HepG2 (cell line): Measurements from ENCODE around the gene DDX31. TPM values are rescaled to one million over a fixed set of nuclear protein-coding genes. Genes with fewer than 3 reads are reported as not detected.

Experiments used
- ATAC-seq: fragments of 200-7000 bp; cut with Tn5 transposase; 3 replicates; pipeline ENCODE4 v1.9.1; 2020; ENCODE audit warnings: mild to moderate bottlenecking, moderate library complexity
- BruUV-seq: library from RNA; stranded (reverse); fragments of 400-500 nt; replicated peaks from 2 replicates; lab custom pipeline; 2021; lab: Mats Ljungman, UMichigan
- CTCF ChIA-PET: fragments of 300-600 bp; formaldehyde crosslinking; extraction: SDS; loops from one replicate; lab custom pipeline; 2021; ENCODE audit warnings: low total read pairs, inconsistent platforms, low intra/inter-chr PET ratio; lab: Yijun Ruan, JAX
- POLR2A ChIA-PET: fragments of 350-600 bp; sonication (Branson Sonifier 250); formaldehyde crosslinking; loops from one replicate; lab custom pipeline; 2020; ENCODE audit warnings: antibody characterized with exemption, inconsistent platforms; lab: Yijun Ruan, JAX
- DNase-seq: peaks from one replicate; pipeline ENCODE4 v3.0.0-alpha.2; 2015; ENCODE audit warnings: low spot score
- FAIRE-seq: peaks from 3 replicates; lab custom pipeline; 2011; peaks lifted over from hg19 to GRCh38; lab: Jason Lieb, UNC
- H2AFZ ChIP-seq: one replicate; pipeline ENCODE4 v1.6.1; 2011; ENCODE audit warnings: low read length, inconsistent platforms
- H3K27ac ChIP-seq: fragments of 300-600 bp; 3 replicates; pipeline ENCODE4 v1.8.0; 2011; ENCODE audit warnings: mixed run types, mild to moderate bottlenecking, mixed read lengths, low read length, inconsistent platforms; ENCODE audit not compliant: insufficient read depth; ENCODE audit errors: extremely low read length
- H3K27me3 ChIP-seq, 2 experiments: fragments of 200-600 bp in 1 of 2; 2 replicates in 1 of 2; 3 replicates in 1 of 2; pipeline versions ENCODE4 v1.6.0 to v1.8.0; 2011; ENCODE audit warnings: low read length in 2 of 2, mild to moderate bottlenecking in 2 of 2, moderate library complexity in 2 of 2, inconsistent platforms in 1 of 2; ENCODE audit not compliant: insufficient read depth in 2 of 2, control insufficient read depth in 1 of 2
- H3K36me3 ChIP-seq, 2 experiments: fragments of 200-600 bp in 1 of 2; replicated peaks in 1 of 2; 2 replicates in 1 of 2; 3 replicates in 1 of 2; pipeline versions ENCODE4 v1.5.1 to v1.8.0; 2011; ENCODE audit warnings: low read length in 2 of 2, inconsistent platforms in 1 of 2; ENCODE audit not compliant: insufficient read depth in 2 of 2, control insufficient read depth in 1 of 2
- H3K4me1 ChIP-seq: 2 replicates; pipeline ENCODE4 v1.5.1; 2012; ENCODE audit warnings: low read length, inconsistent platforms; ENCODE audit not compliant: insufficient read depth
- H3K4me2 ChIP-seq: 2 replicates; pipeline ENCODE4 v1.6.0; 2011; ENCODE audit warnings: low read depth, low read length, inconsistent platforms
- H3K4me3 ChIP-seq, 3 experiments: fragments of 200-600 bp in 1 of 3; sonication (generic), shearing (Covaris generic) in 1 of 3; replicated peaks in 1 of 3; 2 replicates each; pipeline ENCODE4 v1.5.1; 2011 to 2016; ENCODE audit warnings: low read length in 3 of 3, inconsistent platforms in 2 of 3, low read depth in 2 of 3, mild to moderate bottlenecking in 2 of 3, control low read depth in 1 of 3, mixed read lengths in 1 of 3; ENCODE audit not compliant: insufficient read depth in 1 of 3
- H3K79me2 ChIP-seq: one replicate; pipeline ENCODE4 v1.6.1; 2011; ENCODE audit warnings: low read length, inconsistent platforms; ENCODE audit not compliant: insufficient read depth
- H3K9ac ChIP-seq: 2 replicates; pipeline ENCODE4 v1.6.0; 2011; ENCODE audit warnings: mild to moderate bottlenecking, low read depth, low read length, inconsistent platforms; ENCODE audit not compliant: insufficient read depth
- H3K9me3 ChIP-seq: 2 replicates; pipeline ENCODE4 v1.5.1; 2012; ENCODE audit warnings: mild to moderate bottlenecking, low read length
- H4K20me1 ChIP-seq: 2 replicates; pipeline ENCODE4 v1.6.0; 2011; ENCODE audit warnings: inconsistent platforms, mild to moderate bottlenecking, low read length, moderate library complexity; ENCODE audit not compliant: insufficient read depth
- ATF7-NPFF ChIP-seq: sonication (generic); formaldehyde crosslinking; IDR thresholded peaks from 2 replicates; pipeline ENCODE4 v1.8.1; 2023; ENCODE audit warnings: mild to moderate bottlenecking, low read depth, missing genetic modification reagents, moderate library complexity
- CCAR2 ChIP-seq: fragments of 200-400 bp; formaldehyde crosslinking; optimal IDR thresholded peaks from 2 replicates; pipeline ENCODE3; 2018; ENCODE audit warnings: low read depth, mild to moderate bottlenecking, low read length, moderate library complexity
- E2F2 ChIP-seq: sonication (generic); formaldehyde crosslinking; IDR thresholded peaks from 2 replicates; pipeline ENCODE4 v1.4.0; 2020; ENCODE audit warnings: missing genetic modification reagents, borderline replicate concordance
- FOXK2 ChIP-seq: fragments of 450-650 bp; IDR thresholded peaks from 2 replicates; pipeline ENCODE4 v1.6.1; 2016
- HNRNPUL1 ChIP-seq: fragments of 200-400 bp; formaldehyde crosslinking; IDR thresholded peaks from 2 replicates; pipeline ENCODE4 v1.6.1; 2017; ENCODE audit warnings: low read depth, mild to moderate bottlenecking, low read length, moderate library complexity
- KDM2A ChIP-seq: sonication (generic); formaldehyde crosslinking; IDR thresholded peaks from 2 replicates; pipeline ENCODE4 v1.4.0; 2020; ENCODE audit warnings: low read depth, missing genetic modification reagents, borderline replicate concordance
- MXI1 ChIP-seq: IDR thresholded peaks from 3 replicates; pipeline ENCODE4 v1.6.1; 2012; ENCODE audit warnings: low read depth, low read length, inconsistent platforms, borderline replicate concordance
- NR2C2 ChIP-seq: sonication (generic); formaldehyde crosslinking; IDR thresholded peaks from 2 replicates; pipeline ENCODE4 v1.4.0; 2020; ENCODE audit warnings: missing genetic modification reagents, mild to moderate bottlenecking, moderate library complexity, borderline replicate concordance
- PATZ1 ChIP-seq: sonication (generic); formaldehyde crosslinking; IDR thresholded peaks from 2 replicates; pipeline ENCODE4 v1.4.0; 2020; ENCODE audit warnings: missing genetic modification reagents
- YY1 ChIP-seq: IDR thresholded peaks from 2 replicates; pipeline ENCODE4 v1.6.1; 2011; ENCODE audit warnings: low read length, low read depth, moderate library complexity, mild to moderate bottlenecking; ENCODE audit not compliant: insufficient read depth, insufficient replicate concordance
- ZBTB7B ChIP-seq: sonication (generic); formaldehyde crosslinking; IDR thresholded peaks from 2 replicates; pipeline ENCODE4 v1.4.0; 2020; ENCODE audit warnings: missing genetic modification reagents
- ZC3H13 ChIP-seq: sonication (generic); formaldehyde crosslinking; IDR thresholded peaks from 2 replicates; pipeline ENCODE4 v1.8.1; 2023; ENCODE audit warnings: mild to moderate bottlenecking, missing genetic modification reagents, moderate library complexity
- ZFY ChIP-seq: sonication (generic); formaldehyde crosslinking; IDR thresholded peaks from 2 replicates; pipeline ENCODE4 v1.4.0; 2020; ENCODE audit warnings: missing genetic modification reagents
- ZNF143 ChIP-seq: sonication (generic); formaldehyde crosslinking; IDR thresholded peaks from 2 replicates; pipeline ENCODE4 v1.4.0; 2020; ENCODE audit warnings: missing genetic modification reagents
- ZNF296 ChIP-seq: sonication (generic); formaldehyde crosslinking; conservative IDR thresholded peaks from 2 replicates; pipeline ENCODE4 v1.5.0; 2020; ENCODE audit warnings: mild to moderate bottlenecking, missing genetic modification reagents
- ZNF614 ChIP-seq: IDR thresholded peaks from 2 replicates; pipeline ENCODE4 v1.6.1; 2018; ENCODE audit warnings: missing biosample characterization, missing genetic modification reagents, inconsistent platforms, borderline replicate concordance
- WGBS: methylation state at CpG from one replicate; pipeline ENCODE4 v1.1.6; 2017; ENCODE audit warnings: low lambda C conversion rate; 5-methylcytosine and 5-hydroxymethylcytosine counted together
- in situ Hi-C: cut with HindIII; loops from 2 replicates; pipeline ENCODE4 v1.10.0; 2017; ENCODE audit warnings: low pct_unique_long_range_greater_than_20kb; ENCODE audit not compliant: extremely low pct_ligation_motif_present
- intact Hi-C: fragments of 100-400 bp; cut with micrococcal nuclease; formaldehyde crosslinking; loops from one replicate; pipeline ENCODE4 v1.10.0; 2022; ENCODE audit not compliant: unreplicated experiment
- polyA plus RNA-seq, 8 experiments: library from polyadenylated mRNA; depleted of rRNA in 3 of 8; stranded (reverse) in 7 of 8; unstranded in 1 of 8; fragments of >200 nt; fragmentation: Illumina TruSeq in 4 of 8; extraction: Trizol in 4 of 8; gene quantifications; 2 replicates each; pipeline versions ENCODE4 v1.2.1 to v1.2.3, GENCODE V29; 2011 to 2016; ENCODE audit warnings: low read depth in 4 of 8, missing spikeins in 1 of 8, mixed read lengths in 1 of 8; ENCODE audit not compliant: insufficient read depth in 1 of 8
- total RNA-seq, 5 experiments: library from RNA; depleted of rRNA; stranded (reverse); fragments of >200 nt; fragmentation: Illumina TruSeq; extraction: Trizol; gene quantifications; 2 replicates each; pipeline ENCODE4 v1.2.3, GENCODE V29; 2016; ENCODE audit warnings: low read depth in 1 of 5

DDX31 gene
- total and polyA plus RNA-seq, 2 of the 13 experiments (the other 11 are each of a cell fraction or from before 2014, with no cell fraction given) = 11.4 to 16.3 TPM

GRCh38 chr9:132670457-132671391, 941 bp upstream of the DDX31 start, which contains the start of gene GTF3C4:
Gene GTF3C4 (plus strand): TSS chr9:132670464. CDS start chr9:132670599, 135 bp downstream.
- Histone ChIP-seq H3K9ac (peak within 1 kb of the TSS; percentile 90), H3K4me3 (peak within 1 kb of the TSS; percentile 65 to 100 (median 88)), H3K4me1 (peaks cover 48% of the 10 kb centered on the region), H3K9me3 (no peaks in the 10 kb centered on the region), H4K20me1 (peaks cover 26% of the 10 kb centered on the region), H3K4me2 (peak within 1 kb of the TSS; percentile 83), H3K27ac (peak within 1 kb of the TSS; percentile 90), H3K79me2 (peaks cover 73% of the 10 kb centered on the region), H3K36me3 (peaks cover 0 to 1% of the 10 kb centered on the region in 2 experiments; a peak in 1 of 5 replicates), H2AFZ (peak within 1 kb of the TSS; percentile 6), H3K27me3 (no peaks in the 10 kb centered on the region; a peak in 1 of 5 replicates)
- BruUV-seq = no TSS peak
- WGBS = 0% methylated on average over 14 of the region's 82 CpGs
- intact Hi-C loops (no loop called here), in situ Hi-C loops (no loop called here)
- DNase-seq (no peak), FAIRE-seq (no peak), ATAC-seq (peak; percentile 69)
- CTCF ChIA-PET = no interaction called here
- POLR2A ChIA-PET = interaction anchor here (0.7 to 1.9 kb wide), 5 partner anchors 12 to 360 kb away, joined by 3 to 7 read pairs (median 5); partner anchors contain the start of genes GTF3C5 and TSC1
- TF ChIP-seq ZC3H13 (0 out of 2 replicates have a peak, but pooled peaks have one; percentile 7), ZFY (CRISPR knock-in tag) (peak; percentile 65), CCAR2 (no peak), HNRNPUL1 (no peak), YY1 (peak; percentile 12), PATZ1 (CRISPR knock-in tag) (peak; percentile 61; the same call in 1 of the 2 replicates), ZNF296 (CRISPR knock-in tag) (0 out of 2 replicates have a peak, but pooled peaks have one; percentile 18), ZNF143 (CRISPR knock-in tag) (peak; percentile 36; the same call in 1 of the 2 replicates), E2F2 (no peak), MXI1 (peak; percentile 77; the same call in 2 of the 3 replicates), ZNF614 (CRISPR knock-in tag) (0 out of 2 replicates have a peak, but pooled peaks have one; percentile 6), KDM2A (peak; percentile 60), ZBTB7B (peak; percentile 10; the same call in 1 of the 2 replicates), FOXK2 (no peak), NR2C2 (CRISPR knock-in tag) (peak; percentile 8; the same call in 1 of the 2 replicates), ATF7-NPFF (no peak)
